SK-N-MC (cell line): ENCODE measurements around the gene RPL37A.

Experiments used
- DNase-seq: peaks from one replicate; pipeline ENCODE4 v3.0.0-alpha.2; 2011; ENCODE audit warnings: low read depth, low spot score
- H3K27ac ChIP-seq: fragments of 200-600 bp; sonication (generic); 2 replicates; pipeline ENCODE4 v1.5.1; 2016; ENCODE audit warnings: mixed run types
- H3K36me3 ChIP-seq: fragments of 200-600 bp; sonication (generic); 2 replicates; pipeline ENCODE4 v1.6.1; 2017; ENCODE audit warnings: antibody characterized with exemption, low read length, mixed read lengths; ENCODE audit not compliant: insufficient read depth
- H3K4me3 ChIP-seq: fragments of 200-600 bp; sonication (generic); 2 replicates; pipeline ENCODE4 v1.5.1; 2016
- H3K9ac ChIP-seq: fragments of 200-600 bp; sonication (generic); 2 replicates; pipeline ENCODE4 v1.8.0; 2017; ENCODE audit warnings: mixed run types, mixed read lengths; ENCODE audit not compliant: insufficient read length
- H3K9me3 ChIP-seq: fragments of 200-600 bp; sonication (generic); 2 replicates; pipeline ENCODE4 v1.6.1; 2017; ENCODE audit warnings: low read depth, mild to moderate bottlenecking, antibody characterized with exemption, low read length, moderate library complexity, mixed read lengths
- EZH2 ChIP-seq: fragments of 200-600 bp; sonication (generic); IDR thresholded peaks from one replicate; pipeline ENCODE4 v1.6.1; 2017; ENCODE audit warnings: antibody characterized with exemption
- FOXP2 ChIP-seq: optimal IDR thresholded peaks from 2 replicates; pipeline ENCODE3; 2011; ENCODE audit warnings: mild to moderate bottlenecking, moderate library complexity; ENCODE audit not compliant: insufficient read depth; ENCODE audit errors: extremely low read length, control extremely low read depth
- POLR2AphosphoS5 ChIP-seq: IDR thresholded peaks from 2 replicates; pipeline ENCODE4 v1.6.1; 2012; ENCODE audit warnings: mild to moderate bottlenecking, low read depth, low read length, borderline replicate concordance

The RPL37A gene

DNA sequence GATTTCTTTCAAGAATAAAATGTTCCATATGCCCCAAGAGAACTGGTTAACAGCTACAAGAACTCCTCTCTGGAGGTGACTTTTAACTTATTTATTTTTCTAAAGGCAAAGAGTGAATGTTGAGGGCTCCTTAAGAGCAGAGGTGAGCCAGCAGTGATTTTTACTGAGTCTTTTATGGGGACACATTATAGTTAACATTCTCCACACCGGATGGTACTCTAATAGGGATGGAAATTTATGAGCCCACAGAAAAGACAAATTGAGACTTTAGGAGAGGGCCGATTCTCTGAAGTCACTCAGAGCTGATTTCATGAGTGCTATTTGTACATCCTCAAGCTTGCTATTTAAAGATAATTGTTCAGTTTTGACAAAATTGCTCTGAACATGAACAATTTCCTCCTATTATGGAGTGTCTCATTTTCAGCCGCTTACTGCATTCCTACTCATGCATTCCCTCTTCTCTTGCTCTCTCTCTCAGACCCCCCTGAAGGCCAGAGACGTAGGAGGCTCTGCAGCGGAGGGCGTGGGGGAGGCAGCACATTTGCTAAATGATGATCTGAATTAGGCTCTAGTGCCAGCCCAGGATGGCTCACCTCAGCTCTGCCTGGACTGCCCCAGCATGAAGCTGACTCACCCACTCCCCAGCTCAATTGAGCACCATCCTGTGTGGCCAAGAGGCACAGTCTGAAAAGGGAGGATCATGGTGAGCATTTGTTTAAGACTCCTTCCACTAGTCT is 5.9 kb upstream of the RPL37A start:
- no peaks in the 10 kb centered on the region for H3K36me3 ChIP-seq
- no peaks in the 10 kb centered on the region for H3K9me3 ChIP-seq
- DNase-seq: no peak
- peak overlapping the region; percentile 61; the same call in 1 of the 2 replicates for H3K27ac ChIP-seq
- TF ChIP-seq FOXP2: no peak
- TF ChIP-seq EZH2: no peak
- TF ChIP-seq POLR2AphosphoS5: no peak; the same call in 1 of the 2 replicates
- no peak overlapping the region for H3K9ac ChIP-seq
- peak overlapping the region; percentile 50 for H3K4me3 ChIP-seq

GRCh38 chr2:216493334-216493685 is 5.3 kb upstream of the RPL37A start:
- H3K27ac ChIP-seq: no peak overlapping the region
- no peak for DNase-seq
- TF ChIP-seq EZH2: no peak
- no peak for TF ChIP-seq POLR2AphosphoS5
- TF ChIP-seq FOXP2: no peak
- H3K36me3 ChIP-seq: no peaks in the 10 kb centered on the region
- no peaks in the 10 kb centered on the region for H3K9me3 ChIP-seq
- no peak overlapping the region for H3K4me3 ChIP-seq
- no peak overlapping the region for H3K9ac ChIP-seq

DNA sequence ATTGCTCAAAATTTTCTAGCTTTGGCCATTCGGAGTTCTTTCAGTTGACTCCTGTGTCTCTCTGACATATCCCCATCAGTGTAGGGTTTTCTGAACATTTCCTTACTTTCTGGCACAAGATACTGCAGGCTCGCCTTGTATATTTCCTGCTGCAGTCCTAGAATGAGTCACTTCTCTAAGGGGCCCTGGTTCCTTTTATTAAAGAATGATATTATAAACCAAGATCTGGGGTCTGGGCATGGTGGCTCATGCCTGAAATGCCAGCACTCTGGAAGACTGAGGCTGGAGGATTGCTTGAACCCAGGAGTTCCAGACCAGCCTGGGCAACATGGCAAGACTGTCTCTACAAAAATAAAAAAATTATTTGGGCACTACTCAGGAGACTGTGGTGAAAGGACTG is 3.0 kb upstream of the RPL37A start:
- no peak overlapping the region for H3K4me3 ChIP-seq
- no peak overlapping the region for H3K27ac ChIP-seq
- no peak overlapping the region for H3K9ac ChIP-seq
- H3K9me3 ChIP-seq: no peaks in the 10 kb centered on the region
- TF ChIP-seq FOXP2 (no peak), POLR2AphosphoS5 (no peak), EZH2 (no peak)
- DNase-seq: no peak
- H3K36me3 ChIP-seq: peaks cover 17% of the 10 kb centered on the region

- Histone ChIP-seq H3K36me3 (peaks cover 36% of the 10 kb centered on the region), H3K4me3 (peak overlapping the region; percentile 92), H3K27ac (peak overlapping the region; percentile 18; the same call in 1 of the 2 replicates), H3K9me3 (no peaks in the 10 kb centered on the region), H3K9ac (peak overlapping the region; percentile 86)
- DNase-seq: no peak
- TF ChIP-seq EZH2 (no peak), FOXP2 (no peak), POLR2AphosphoS5 (no peak)
These were observed 1.1 kb upstream of the RPL37A start for GRCh38 chr2:216497382-216498069.

GRCh38 chr2:216498070-216498378 is 620 bp upstream of the RPL37A start:
- no peak for TF ChIP-seq EZH2
- TF ChIP-seq FOXP2: no peak
- no peak for TF ChIP-seq POLR2AphosphoS5
- Histone ChIP-seq H3K27ac (peak overlapping the region; percentile 18; the same call in 1 of the 2 replicates), H3K9me3 (no peaks in the 10 kb centered on the region), H3K36me3 (peaks cover 41% of the 10 kb centered on the region), H3K4me3 (peak overlapping the region; percentile 92), H3K9ac (peak overlapping the region; percentile 86)
- no peak for DNase-seq

GRCh38 chr2:216499641-216500218 is 1.1 kb downstream of the RPL37A start:
- DNase-seq: no peak
- Histone ChIP-seq H3K9ac (peak overlapping the region; percentile 100), H3K4me3 (peak overlapping the region; percentile 92), H3K9me3 (no peaks in the 10 kb centered on the region), H3K36me3 (peaks cover 58% of the 10 kb centered on the region), H3K27ac (peak overlapping the region; percentile 92)
- TF ChIP-seq EZH2 (no peak), FOXP2 (no peak), POLR2AphosphoS5 (no peak; the same call in 1 of the 2 replicates)

- Histone ChIP-seq H3K4me3 (peak overlapping the region; percentile 92), H3K36me3 (peaks cover 66% of the 10 kb centered on the region), H3K27ac (peak overlapping the region; percentile 92), H3K9me3 (no peaks in the 10 kb centered on the region), H3K9ac (peak overlapping the region; percentile 100)
- TF ChIP-seq FOXP2 (no peak), POLR2AphosphoS5 (no peak), EZH2 (no peak)
- no peak for DNase-seq
These were observed 1.9 kb downstream of the RPL37A start for GRCh38 chr2:216500572-216500971.

- DNase-seq: no peak
- Histone ChIP-seq H3K4me3 (no peak overlapping the region), H3K9me3 (no peaks in the 10 kb centered on the region), H3K27ac (0 out of 2 replicates have a peak overlapping the region, but pooled peaks have one; percentile 92), H3K36me3 (peaks cover 78% of the 10 kb centered on the region), H3K9ac (no peak overlapping the region)
- TF ChIP-seq FOXP2 (no peak), POLR2AphosphoS5 (no peak; the same call in 1 of the 2 replicates), EZH2 (no peak)
These were observed 3.2 kb downstream of the RPL37A start for GRCh38 chr2:216501854-216502253.
